Measurements from ENCODE around the gene ABTB2.

DNA sequence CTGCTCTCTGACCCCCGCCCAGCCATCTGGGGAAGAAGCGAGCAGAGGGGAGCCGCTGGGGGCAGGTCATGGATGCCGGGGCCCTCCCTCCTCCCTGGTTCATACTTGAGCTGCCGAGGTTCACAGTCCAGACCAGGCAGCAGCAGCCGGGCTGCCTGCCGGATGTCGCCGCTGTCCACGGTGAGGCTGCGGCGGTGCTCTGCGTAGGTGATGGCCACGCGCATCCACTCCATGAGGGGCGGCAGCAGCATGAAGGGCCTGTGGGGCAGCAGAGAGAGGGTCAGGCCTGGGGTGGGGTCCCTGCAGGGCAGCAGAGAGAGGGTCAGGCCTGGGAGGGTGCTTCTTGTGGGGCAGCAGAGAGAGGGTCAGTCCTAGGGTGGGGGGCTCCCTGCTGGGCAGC, 184.8 kb downstream of the ABTB2 start:
- TF ChIP-seq, protein P1, sequence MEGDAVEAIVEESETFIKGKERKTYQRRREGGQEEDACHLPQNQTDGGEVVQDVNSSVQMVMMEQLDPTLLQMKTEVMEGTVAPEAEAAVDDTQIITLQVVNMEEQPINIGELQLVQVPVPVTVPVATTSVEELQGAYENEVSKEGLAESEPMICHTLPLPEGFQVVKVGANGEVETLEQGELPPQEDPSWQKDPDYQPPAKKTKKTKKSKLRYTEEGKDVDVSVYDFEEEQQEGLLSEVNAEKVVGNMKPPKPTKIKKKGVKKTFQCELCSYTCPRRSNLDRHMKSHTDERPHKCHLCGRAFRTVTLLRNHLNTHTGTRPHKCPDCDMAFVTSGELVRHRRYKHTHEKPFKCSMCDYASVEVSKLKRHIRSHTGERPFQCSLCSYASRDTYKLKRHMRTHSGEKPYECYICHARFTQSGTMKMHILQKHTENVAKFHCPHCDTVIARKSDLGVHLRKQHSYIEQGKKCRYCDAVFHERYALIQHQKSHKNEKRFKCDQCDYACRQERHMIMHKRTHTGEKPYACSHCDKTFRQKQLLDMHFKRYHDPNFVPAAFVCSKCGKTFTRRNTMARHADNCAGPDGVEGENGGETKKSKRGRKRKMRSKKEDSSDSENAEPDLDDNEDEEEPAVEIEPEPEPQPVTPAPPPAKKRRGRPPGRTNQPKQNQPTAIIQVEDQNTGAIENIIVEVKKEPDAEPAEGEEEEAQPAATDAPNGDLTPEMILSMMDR (conservative IDR thresholded peaks at IDR 0.05; ENCODE audit: low read depth in 2 of 2), result no peak
- TF ChIP-seq POLR2AphosphoS5 (IDR thresholded peaks at IDR 0.05; ENCODE audit: low read depth) (no peak), EZH2 (IDR thresholded peaks at IDR 0.05; ENCODE audit: low read depth, unreplicated experiment) (no peak), ZNF331 (CRISPR knock-in tag; IDR thresholded peaks at IDR 0.05; ENCODE audit: low read depth) (no peak)

All from GM23338 (cell line).